HG03460 (cell line): ENCODE measurements around the gene TTLL10.
"Not testable (repeated sequence)": the region's sequence is repeated elsewhere in the genome, so short reads cannot be mapped to it uniquely, and the experiment has no call there.

ENCODE experiments used
- ATAC-seq: cut with Tn5 transposase; IDR thresholded peaks from one replicate; pipeline ENCODE4 v1.9.1; 2021; ENCODE audit not compliant: unreplicated experiment

The TTLL10 gene

GRCh38 chr1:1183833-1184775 is 10.4 kb downstream of the TTLL10 start:
- no peak for ATAC-seq

- ATAC-seq: no peak
Observed at GRCh38 chr1:1185101-1185765, 11.6 kb downstream of the TTLL10 start.

- ATAC-seq: no peak
Observed at GRCh38 chr1:1187938-1188337, 14.3 kb downstream of the TTLL10 start.

GRCh38 chr1:1189111-1189510 is 15.4 kb downstream of the TTLL10 start:
- ATAC-seq: no peak

GRCh38 chr1:1191734-1192133 is 18.1 kb downstream of the TTLL10 start:
- ATAC-seq: no peak

GRCh38 chr1:1194723-1195122 is 21.0 kb downstream of the TTLL10 start:
- no peak for ATAC-seq

GRCh38 chr1:1195726-1196125 is 22.0 kb downstream of the TTLL10 start:
- not testable (repeated sequence) for ATAC-seq

- ATAC-seq: no peak
Observed at GRCh38 chr1:1196431-1197187, 22.9 kb downstream of the TTLL10 start.

- no peak for ATAC-seq
Observed at GRCh38 chr1:1197188-1197500, 23.5 kb downstream of the TTLL10 start.

GRCh38 chr1:1197551-1198422 is 24.1 kb downstream of the TTLL10 start:
- no peak for ATAC-seq

- ATAC-seq: no peak
Observed at GRCh38 chr1:1198423-1199140, 24.9 kb downstream of the TTLL10 start.

GRCh38 chr1:1199141-1199960 is 25.7 kb downstream of the TTLL10 start:
- ATAC-seq: no peak

GRCh38 chr1:1199961-1200875 is 26.5 kb downstream of the TTLL10 start:
- no peak for ATAC-seq

GRCh38 chr1:1200876-1201810 is 27.5 kb downstream of the TTLL10 start:
- ATAC-seq: peak; percentile 31

GRCh38 chr1:1202831-1203560 is 29.3 kb downstream of the TTLL10 start:
- no peak for ATAC-seq
